WERI-Rb-1 (cell line): Measurements from ENCODE around the gene SP2.
A peak's percentile ranks its signal among the peaks of the same experiment; 100 is the strongest.

Source experiments
- DNase-seq: peaks from one replicate; pipeline ENCODE4 v3.0.0-alpha.2; 2020
- H3K27ac ChIP-seq: fragments of 250-450 bp; sonication (Bioruptor Pico); 2 replicates; pipeline ENCODE4 v1.5.1; 2020; ENCODE audit warnings: mild to moderate bottlenecking, moderate library complexity
- H3K27me3 ChIP-seq: fragments of 250-450 bp; sonication (Bioruptor Pico); 2 replicates; pipeline ENCODE4 v1.5.1; 2021; ENCODE audit warnings: mild to moderate bottlenecking, low read depth, moderate library complexity; ENCODE audit not compliant: insufficient read depth, severe bottlenecking
- H3K36me3 ChIP-seq: fragments of 250-450 bp; sonication (Bioruptor Pico); 2 replicates; pipeline ENCODE4 v1.5.1; 2020; ENCODE audit warnings: mild to moderate bottlenecking, moderate library complexity
- H3K4me3 ChIP-seq: 2 replicates; pipeline ENCODE4 v1.5.1; 2011; ENCODE audit warnings: low read depth, mild to moderate bottlenecking, control low read depth, low read length
- H3K9me3 ChIP-seq: fragments of 250-450 bp; sonication (Bioruptor Pico); 2 replicates; pipeline ENCODE4 v1.5.1; 2021; ENCODE audit warnings: mild to moderate bottlenecking, moderate library complexity; ENCODE audit not compliant: severe bottlenecking
- CTCF ChIP-seq: IDR thresholded peaks from 2 replicates; pipeline ENCODE4 v1.5.1; 2011; ENCODE audit warnings: low read depth, mild to moderate bottlenecking, control low read depth, inconsistent platforms, low read length

Gene SP2

GRCh38 chr17:47850692-47851573 lies 45.1 kb upstream of the SP2 start, which contains the start of gene SP6:
Gene SP6, minus strand, starts transcription at chr17:47851163. Its CDS starts 2,734 bp downstream, at chr17:47848429.
- Histone ChIP-seq H3K36me3 (peaks cover 17% of the 10 kb centered on the region), H3K27me3 (no peaks in the 10 kb centered on the region), H3K9me3 (no peaks in the 10 kb centered on the region), H3K4me3 (peak within 1 kb of the TSS; percentile 75), H3K27ac (peak within 1 kb of the TSS; percentile 70)
- DNase-seq: peak; percentile 90
- peak; percentile 25; the same call in 1 of the 2 replicates for TF ChIP-seq CTCF

- no peaks in the 10 kb centered on the region for H3K9me3 ChIP-seq
- TF ChIP-seq CTCF: no peak
- H3K36me3 ChIP-seq: peaks cover 12% of the 10 kb centered on the region
- no peak for DNase-seq
- H3K4me3 ChIP-seq: no peak overlapping the region
- no peak overlapping the region for H3K27ac ChIP-seq
- no peaks in the 10 kb centered on the region for H3K27me3 ChIP-seq
Observed at GRCh38 chr17:47851764-47852112, 44.3 kb upstream of the SP2 start.

GRCh38 chr17:47852113-47852949 lies 43.7 kb upstream of the SP2 start:
- Histone ChIP-seq H3K27ac (no peak overlapping the region), H3K36me3 (peaks cover 7% of the 10 kb centered on the region), H3K4me3 (no peak overlapping the region), H3K9me3 (no peaks in the 10 kb centered on the region), H3K27me3 (no peaks in the 10 kb centered on the region)
- DNase-seq: no peak
- TF ChIP-seq CTCF: no peak

- no peak for DNase-seq
- Histone ChIP-seq H3K27ac (no peak overlapping the region), H3K27me3 (no peaks in the 10 kb centered on the region), H3K36me3 (no peaks in the 10 kb centered on the region; the same call in 1 of the 2 replicates), H3K9me3 (no peaks in the 10 kb centered on the region), H3K4me3 (no peak overlapping the region)
- no peak for TF ChIP-seq CTCF
Observed at GRCh38 chr17:47853616-47854015, 42.4 kb upstream of the SP2 start.

- Histone ChIP-seq H3K27me3 (no peaks in the 10 kb centered on the region), H3K4me3 (no peak overlapping the region), H3K36me3 (no peaks in the 10 kb centered on the region; the same call in 1 of the 2 replicates), H3K27ac (no peak overlapping the region), H3K9me3 (no peaks in the 10 kb centered on the region)
- TF ChIP-seq CTCF: no peak
- DNase-seq: no peak
Observed at GRCh38 chr17:47855737-47856136, 40.3 kb upstream of the SP2 start.
